GM12892 (cell line): ENCODE data around the gene GBA2.

ENCODE experiments used
- POLR2A ChIP-seq: IDR thresholded peaks from 2 replicates; pipeline ENCODE4 v1.6.1; 2011; ENCODE audit warnings: low read depth, low read length, control low read depth
- POLR2AphosphoS5 ChIP-seq: IDR thresholded peaks from 2 replicates; pipeline ENCODE4 v1.6.1; 2011; ENCODE audit warnings: low read depth, low read length, control low read depth

DNA sequence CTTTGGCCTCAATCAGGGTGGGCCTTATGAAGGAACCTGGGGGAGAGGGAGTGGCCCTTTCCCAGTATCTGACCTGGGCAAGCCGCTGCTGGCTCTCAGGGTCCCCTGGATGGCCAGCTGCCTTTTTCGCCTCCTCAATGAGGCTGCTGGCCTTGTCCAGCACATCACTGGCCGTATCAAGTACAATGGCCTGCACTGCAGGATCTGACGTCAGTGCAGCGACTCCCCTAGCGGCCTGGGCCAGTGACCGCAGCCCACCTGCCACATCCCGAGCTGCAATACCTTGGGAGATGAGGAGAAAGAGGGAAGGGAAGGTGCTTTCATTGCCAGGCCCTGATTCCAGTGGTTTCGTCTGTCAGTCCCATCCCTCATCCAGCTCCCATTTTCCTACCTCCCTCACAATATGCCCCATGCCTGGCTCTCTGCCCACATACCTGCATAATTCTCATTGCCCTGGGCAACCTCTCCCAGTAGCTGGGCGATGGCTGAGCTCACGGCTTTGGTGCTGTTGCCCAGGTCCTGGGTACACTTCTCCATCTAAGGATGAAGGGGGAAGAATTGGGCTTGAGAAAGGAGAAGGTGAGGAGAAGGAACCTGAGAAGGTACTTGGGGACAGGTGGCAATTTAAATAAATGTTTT, 36.1 kb downstream of the GBA2 start:
- no peak for TF ChIP-seq POLR2A
- TF ChIP-seq POLR2AphosphoS5, result no peak
